ENCODE results near the gene TNIK.

GRCh38 chr3:171049861-171050444, 410.3 kb downstream of the TNIK start:
- TF ChIP-seq PBX3 (IDR thresholded peaks at IDR 0.05) (no peak), CTCF (IDR thresholded peaks at IDR 0.05) (peak; percentile 73), GABPA (IDR thresholded peaks at IDR 0.05; ENCODE audit: low read depth) (no peak), FOXM1 (IDR thresholded peaks at IDR 0.05; ENCODE audit: low read depth) (no peak), POLR2AphosphoS5 (IDR thresholded peaks at IDR 0.05; ENCODE audit: low read depth, low read length) (no peak), FOSL2 (IDR thresholded peaks at IDR 0.05; ENCODE audit: borderline replicate concordance, low read depth) (no peak), REST (IDR thresholded peaks at IDR 0.05; ENCODE audit: low read depth, low read length) (no peak), YY1 (IDR thresholded peaks at IDR 0.05; ENCODE audit: low read depth) (no peak), EP300 (IDR thresholded peaks at IDR 0.05; ENCODE audit: borderline replicate concordance in 1 of 2, low read depth in 1 of 2, low read length in 1 of 2) (no peak), GATA2 (CRISPR knock-in tag; IDR thresholded peaks at IDR 0.05) (no peak)
